Esophagus muscularis mucosa (tissue), 4 donors: ENCODE data around the gene NTN1. TPM values are rescaled to one million over a fixed set of nuclear protein-coding genes. Genes with fewer than 3 reads are reported as not detected.
A peak's percentile ranks its signal among the peaks of the same experiment; 100 is the strongest.

Experiments used
- DNase-seq: peaks from one replicate; pipeline ENCODE4 v3.0.0-alpha.2; 2017; ENCODE audit errors: extremely low spot score
- H3K27ac ChIP-seq, 4 donors: fragments of 200-600 bp; sonication (generic); replicated peaks in 1 of 4; 1 replicate in 3 of 4; 2 replicates in 1 of 4; pipeline ENCODE4 v1.5.1; 2016 to 2019; ENCODE audit warnings: mild to moderate bottlenecking in 1 of 4
- H3K27me3 ChIP-seq, 4 donors: fragments of 200-600 bp; sonication (generic); one replicate each; pipeline versions ENCODE4 v1.5.1 to v1.6.0; 2016 to 2019
- H3K36me3 ChIP-seq, 4 donors: fragments of 200-600 bp; sonication (generic); one replicate each; pipeline ENCODE4 v1.5.1; 2016 to 2019
- H3K4me1 ChIP-seq, 4 donors: fragments of 200-600 bp; sonication (generic); one replicate each; pipeline ENCODE4 v1.5.1; 2016 to 2019
- H3K4me3 ChIP-seq, 4 donors: fragments of 200-600 bp; sonication (generic); 1 replicate in 2 of 4; 2 replicates in 2 of 4; pipeline ENCODE4 v1.5.1; 2016 to 2019; ENCODE audit warnings: mild to moderate bottlenecking in 4 of 4, moderate library complexity in 1 of 4
- H3K9me3 ChIP-seq, 4 donors: fragments of 200-600 bp; sonication (generic); 1 replicate in 3 of 4; 2 replicates in 1 of 4; pipeline ENCODE4 v1.5.1; 2016 to 2019
- CTCF ChIP-seq, 3 experiments: fragments of 200-600 bp in 2 of 3; fragments of 450-650 bp in 1 of 3; sonication (generic) in 2 of 3; IDR thresholded peaks; one replicate each; pipeline ENCODE4 v1.5.1; 2017 to 2019; ENCODE audit warnings: antibody characterized with exemption in 3 of 3, mild to moderate bottlenecking in 2 of 3, moderate library complexity in 1 of 3
- EP300 ChIP-seq: sonication (generic); formaldehyde crosslinking; IDR thresholded peaks from one replicate; pipeline ENCODE4 v1.6.1; 2017; ENCODE audit warnings: antibody characterized with exemption
- POLR2A ChIP-seq: fragments of 450-650 bp; IDR thresholded peaks from one replicate; pipeline ENCODE4 v1.6.1; 2017; ENCODE audit warnings: antibody characterized with exemption, moderate library complexity, mild to moderate bottlenecking, low read depth
- POLR2AphosphoS5 ChIP-seq, 2 donors: sonication (generic); formaldehyde crosslinking; IDR thresholded peaks; one replicate each; pipeline ENCODE4 v1.6.1; 2017; ENCODE audit warnings: antibody characterized with exemption in 2 of 2
- WGBS: methylation state at CpG from one replicate; pipeline ENCODE4 v1.1.5; 2018; 5-methylcytosine and 5-hydroxymethylcytosine counted together
- intact Hi-C: fragments of 100-400 bp; cut with DNase I; formaldehyde crosslinking; loops from one replicate; pipeline ENCODE4 v1.15.1; 2023
- total RNA-seq, 4 donors: library from RNA; depleted of rRNA; stranded (reverse); fragments of >200 nt; gene quantifications; one replicate each; pipeline versions ENCODE4 v1.1.0 to v1.2.1, GENCODE V29; 2016

The NTN1 gene
- total RNA-seq, 4 donors from 2014 or later: 69.3 to 179 (median 117) TPM

DNA sequence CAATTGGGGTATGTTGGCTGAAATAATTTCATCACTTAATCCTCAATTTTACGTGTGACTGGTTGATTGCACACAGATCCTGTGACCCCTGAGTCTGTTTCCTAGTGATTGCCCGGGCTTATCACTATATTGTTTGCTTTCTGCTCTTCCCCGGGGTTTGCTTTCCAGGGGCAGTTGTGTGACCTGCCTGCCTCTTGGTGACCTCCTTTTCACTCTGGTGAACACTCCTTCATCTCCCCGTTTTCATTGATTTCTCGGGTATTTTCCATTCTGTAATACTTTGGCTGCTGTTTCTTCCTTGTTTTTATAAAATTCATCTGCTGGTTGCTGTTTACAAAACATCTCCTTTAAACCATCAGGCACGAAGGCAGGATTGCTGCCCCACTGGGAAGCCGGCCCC, 36.0 kb downstream of the NTN1 start:
- Histone ChIP-seq H3K9me3 (no peaks in the 10 kb centered on the region), H3K4me1 (peaks cover 0 to 40% (median 23%) of the 10 kb centered on the region in 4 donors), H3K27me3 (no peaks in the 10 kb centered on the region), H3K27ac (peak overlapping the region in 1 of 4 donors; percentile 55), H3K4me3 (no peak overlapping the region), H3K36me3 (peaks cover 0 to 7% (median 0%) of the 10 kb centered on the region in 4 donors)
- 63% methylated on average over 7 of the region's 7 CpGs for WGBS
- no peak for TF ChIP-seq EP300
- TF ChIP-seq POLR2A: no peak
- no peak for TF ChIP-seq CTCF (IDR thresholded peaks at IDR 0.05)
- TF ChIP-seq POLR2AphosphoS5 (IDR thresholded peaks at IDR 0.05): no peak
- no peak for DNase-seq
- intact Hi-C loops: no loop called here

GRCh38 chr17:9062399-9062902, 41.1 kb downstream of the NTN1 start:
- no peak overlapping the region for H3K27ac ChIP-seq
- WGBS: 80% methylated on average over 9 of the region's 9 CpGs
- H3K27me3 ChIP-seq: no peaks in the 10 kb centered on the region
- H3K4me3 ChIP-seq: no peak overlapping the region
- peaks cover 0 to 8% (median 0%) of the 10 kb centered on the region in 4 donors for H3K36me3 ChIP-seq
- TF ChIP-seq POLR2AphosphoS5 (IDR thresholded peaks at IDR 0.05) (no peak), POLR2A (no peak), EP300 (no peak), CTCF (IDR thresholded peaks at IDR 0.05) (no peak)
- DNase-seq: no peak
- H3K4me1 ChIP-seq: peaks cover 0 to 28% (median 12%) of the 10 kb centered on the region in 4 donors
- intact Hi-C loops: no loop called here
- no peaks in the 10 kb centered on the region for H3K9me3 ChIP-seq

DNA sequence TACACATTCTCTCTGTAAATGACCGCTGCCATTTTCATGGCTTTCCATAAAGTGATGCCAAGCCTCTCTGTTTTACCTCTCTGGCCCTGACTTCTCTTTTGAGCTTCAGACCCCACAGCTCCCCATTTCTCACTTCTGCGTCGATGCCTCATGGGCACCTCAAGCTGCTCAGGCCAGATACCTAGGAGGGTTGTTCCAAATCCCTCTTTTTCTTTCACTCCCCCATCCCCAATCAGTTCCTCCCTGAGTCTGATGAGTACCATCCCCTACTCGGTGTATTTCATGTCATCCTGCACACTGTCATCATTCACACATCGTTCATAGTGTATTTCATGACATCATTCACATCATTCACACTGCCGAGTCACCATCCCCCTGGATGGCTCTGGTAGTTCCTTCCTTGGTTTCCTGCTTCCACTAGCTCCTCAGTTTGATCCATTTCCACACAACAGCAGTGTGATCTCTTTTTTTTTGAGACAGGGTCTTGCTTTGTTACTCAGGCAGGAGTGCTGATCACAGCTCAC, 43.1 kb downstream of the NTN1 start:
- 84% methylated on average over 6 of the region's 6 CpGs for WGBS
- H3K27me3 ChIP-seq: no peaks in the 10 kb centered on the region
- no peak overlapping the region for H3K27ac ChIP-seq

DNA sequence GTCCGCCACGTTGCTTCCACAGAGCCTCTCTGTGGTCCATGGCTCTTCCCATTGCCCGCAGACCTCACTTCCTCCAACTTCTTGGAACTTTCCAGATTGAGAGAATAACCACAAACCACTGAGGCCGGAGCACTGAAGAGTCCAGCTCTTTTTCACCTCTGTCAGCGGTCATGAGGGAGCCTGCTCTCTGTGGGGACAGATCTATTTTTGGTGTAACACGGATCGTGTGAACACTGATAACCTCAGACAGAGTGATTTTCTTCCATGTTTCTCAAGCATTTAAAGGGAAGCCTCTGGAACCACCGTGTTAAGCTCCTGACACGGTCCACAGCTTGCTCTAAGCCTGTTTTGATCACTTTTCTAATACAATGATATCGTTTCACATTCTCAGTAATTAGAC, 49.7 kb downstream of the NTN1 start:
- no peaks in the 10 kb centered on the region for H3K9me3 ChIP-seq
- H3K4me3 ChIP-seq: no peak overlapping the region
- no peaks in the 10 kb centered on the region for H3K27me3 ChIP-seq
- DNase-seq: no peak
- no peaks in the 10 kb centered on the region for H3K36me3 ChIP-seq
- intact Hi-C loops: no loop called here
- H3K27ac ChIP-seq: no peak overlapping the region
- TF ChIP-seq POLR2A: no peak
- TF ChIP-seq CTCF (IDR thresholded peaks at IDR 0.05): no peak
- TF ChIP-seq POLR2AphosphoS5 (IDR thresholded peaks at IDR 0.05): no peak
- no peak for TF ChIP-seq EP300
- WGBS: 88% methylated on average over 10 of the region's 10 CpGs
- H3K4me1 ChIP-seq: peaks cover 24 to 51% (median 43%) of the 10 kb centered on the region in 4 donors

More for the DNA sequence above, 43.1 kb downstream of the NTN1 start:
- Histone ChIP-seq H3K4me1 (peaks cover 0 to 23% (median 9%) of the 10 kb centered on the region in 4 donors), H3K36me3 (peaks cover 0 to 8% (median 0%) of the 10 kb centered on the region in 4 donors), H3K9me3 (no peaks in the 10 kb centered on the region), H3K4me3 (no peak overlapping the region)
- intact Hi-C loops: no loop called here
- DNase-seq: no peak
- TF ChIP-seq POLR2AphosphoS5 (IDR thresholded peaks at IDR 0.05) (no peak), EP300 (no peak), CTCF (IDR thresholded peaks at IDR 0.05) (no peak), POLR2A (no peak)
